ENCODE data around the gene CYP1B1. TPM values are rescaled to one million over a fixed set of nuclear protein-coding genes. Genes with fewer than 3 reads are reported as not detected.
"Not testable (repeated sequence)": the region's sequence is repeated elsewhere in the genome, so short reads cannot be mapped to it uniquely, and the experiment has no call there.

The CYP1B1 gene
- total and polyA plus RNA-seq, 7 experiments from 2014 or later = 0.05 to 24.9 (median 6.6) TPM; not detected in 1

- CTCF ChIA-PET = no interaction called here
- Mint-ChIP-seq H3K27ac (no peak overlapping the region), H3K4me3 (no peak overlapping the region), H3K9me3 (peaks cover 0 to 1% (median 0%) of the 10 kb centered on the region in 11 donors), H3K27me3 (peaks cover 13 to 37% (median 18%) of the 10 kb centered on the region in 5 donors), H3K36me3 (peaks cover 0 to 8% (median 0%) of the 10 kb centered on the region in 5 donors), H3K4me1 (peaks cover 0 to 6% (median 0%) of the 10 kb centered on the region in 7 donors)
- Histone ChIP-seq H3K27me3 (ENCODE audit: control insufficient read depth in 2 of 2, insufficient read depth in 2 of 2, low read length in 2 of 2) (peaks cover 0 to 4% of the 10 kb centered on the region in 2 donors), H3K4me3 (ENCODE audit: low read length) (no peak overlapping the region), H3K27ac (ENCODE audit: low read depth, low read length) (no peak overlapping the region), H3K36me3 (ENCODE audit: control insufficient read depth in 2 of 3, insufficient read depth in 3 of 3, low read length in 3 of 3) (no peaks in the 10 kb centered on the region), H3K4me1 (ENCODE audit: control insufficient read depth in 2 of 2, insufficient read depth in 2 of 2, low read length in 2 of 2) (no peaks in the 10 kb centered on the region), H3K9me3 (ENCODE audit: control insufficient read depth in 2 of 3, low read length in 3 of 3) (no peaks in the 10 kb centered on the region)
- intact Hi-C loops (cut with micrococcal nuclease) = no loop called here
- no peak for ATAC-seq
- DNase-seq = no peak
- POLR2A ChIA-PET = no interaction called here
These were observed 46.4 kb downstream of the CYP1B1 start for GRCh38 chr2:38029512-38029911.

- Histone ChIP-seq H3K4me1 (ENCODE audit: control insufficient read depth in 2 of 2, insufficient read depth in 2 of 2, low read length in 2 of 2) (no peaks in the 10 kb centered on the region), H3K4me3 (ENCODE audit: low read length) (no peak overlapping the region), H3K9me3 (ENCODE audit: control insufficient read depth in 2 of 3, low read length in 3 of 3) (no peaks in the 10 kb centered on the region), H3K27me3 (ENCODE audit: control insufficient read depth in 2 of 2, insufficient read depth in 2 of 2, low read length in 2 of 2) (peaks cover 0 to 3% of the 10 kb centered on the region in 2 donors), H3K36me3 (ENCODE audit: control insufficient read depth in 2 of 3, insufficient read depth in 3 of 3, low read length in 3 of 3) (no peaks in the 10 kb centered on the region), H3K27ac (ENCODE audit: low read depth, low read length) (no peak overlapping the region)
- ChIA-PET CTCF (no interaction called here), POLR2A (no interaction called here)
- Mint-ChIP-seq H3K9me3 (peaks cover 0 to 1% (median 0%) of the 10 kb centered on the region in 11 donors), H3K4me1 (peaks cover 0 to 6% (median 0%) of the 10 kb centered on the region in 7 donors), H3K27ac (no peak overlapping the region), H3K4me3 (no peak overlapping the region), H3K36me3 (peaks cover 0 to 8% (median 0%) of the 10 kb centered on the region in 5 donors), H3K27me3 (peaks cover 9 to 37% (median 15%) of the 10 kb centered on the region in 5 donors)
- ATAC-seq (no peak), DNase-seq (no peak)
- intact Hi-C loops (cut with micrococcal nuclease) = no loop called here
These were observed 47.1 kb downstream of the CYP1B1 start for GRCh38 chr2:38028829-38029228.

- Histone ChIP-seq H3K27me3 (ENCODE audit: control insufficient read depth in 2 of 2, insufficient read depth in 2 of 2, low read length in 2 of 2) (no peaks in the 10 kb centered on the region), H3K4me1 (ENCODE audit: control insufficient read depth in 2 of 2, insufficient read depth in 2 of 2, low read length in 2 of 2) (no peaks in the 10 kb centered on the region), H3K27ac (ENCODE audit: low read depth, low read length) (no peak overlapping the region), H3K36me3 (ENCODE audit: control insufficient read depth in 2 of 3, insufficient read depth in 3 of 3, low read length in 3 of 3) (no peaks in the 10 kb centered on the region), H3K9me3 (ENCODE audit: control insufficient read depth in 2 of 3, low read length in 3 of 3) (no peaks in the 10 kb centered on the region), H3K4me3 (ENCODE audit: low read length) (no peak overlapping the region)
- Mint-ChIP-seq H3K4me1 (peaks cover 0 to 5% (median 0%) of the 10 kb centered on the region in 7 donors), H3K27me3 (peaks cover 5 to 38% (median 8%) of the 10 kb centered on the region in 5 donors), H3K36me3 (peaks cover 0 to 4% (median 0%) of the 10 kb centered on the region in 5 donors), H3K4me3 (no peak overlapping the region), H3K27ac (no peak overlapping the region), H3K9me3 (peaks cover 0 to 1% (median 0%) of the 10 kb centered on the region in 11 donors)
- ChIA-PET CTCF (interaction anchor here (0.5 to 0.6 kb wide), 2 partner anchors 15 to 192 kb away, joined by 3 read pairs; no protein-coding TSS in a partner anchor), POLR2A (no interaction called here)
- ATAC-seq (no peak), DNase-seq (no peak)
- intact Hi-C loops (cut with micrococcal nuclease) = no loop called here
These were observed 49.1 kb downstream of the CYP1B1 start for GRCh38 chr2:38026846-38027245.

- Histone ChIP-seq H3K4me3 (ENCODE audit: low read length) (no peak overlapping the region), H3K4me1 (ENCODE audit: control insufficient read depth in 2 of 2, insufficient read depth in 2 of 2, low read length in 2 of 2) (no peaks in the 10 kb centered on the region), H3K27me3 (ENCODE audit: control insufficient read depth in 2 of 2, insufficient read depth in 2 of 2, low read length in 2 of 2) (no peaks in the 10 kb centered on the region), H3K9me3 (ENCODE audit: control insufficient read depth in 2 of 3, low read length in 3 of 3) (no peaks in the 10 kb centered on the region), H3K36me3 (ENCODE audit: control insufficient read depth in 2 of 3, insufficient read depth in 3 of 3, low read length in 3 of 3) (no peaks in the 10 kb centered on the region), H3K27ac (ENCODE audit: low read depth, low read length) (no peak overlapping the region)
- CTCF ChIA-PET = no interaction called here
- ATAC-seq (no peak), DNase-seq (no peak)
- Mint-ChIP-seq H3K36me3 (peaks cover 0 to 13% (median 5%) of the 10 kb centered on the region in 5 donors), H3K4me1 (no peaks in the 10 kb centered on the region), H3K27me3 (peaks cover 0 to 24% (median 0%) of the 10 kb centered on the region in 5 donors), H3K4me3 (no peak overlapping the region), H3K27ac (no peak overlapping the region), H3K9me3 (peaks cover 0 to 2% (median 0%) of the 10 kb centered on the region in 11 donors)
- POLR2A ChIA-PET = no interaction called here
- intact Hi-C loops (cut with micrococcal nuclease) = no loop called here
These were observed 54.4 kb downstream of the CYP1B1 start for GRCh38 chr2:38021589-38021988.

GRCh38 chr2:38020359-38021069 is 55.4 kb downstream of the CYP1B1 start:
- ATAC-seq; H3K27ac ChIP-seq (ENCODE audit: low read depth, low read length); DNase-seq; H3K4me3 ChIP-seq (ENCODE audit: low read length); H3K9me3 Mint-ChIP-seq; POLR2A ChIA-PET; H3K4me3 Mint-ChIP-seq; H3K4me1 ChIP-seq (ENCODE audit: control insufficient read depth in 2 of 2, insufficient read depth in 2 of 2, low read length in 2 of 2); H3K4me1 Mint-ChIP-seq; H3K27me3 ChIP-seq (ENCODE audit: control insufficient read depth in 2 of 2, insufficient read depth in 2 of 2, low read length in 2 of 2); H3K36me3 ChIP-seq (ENCODE audit: control insufficient read depth in 2 of 3, insufficient read depth in 3 of 3, low read length in 3 of 3); CTCF ChIA-PET; H3K27ac Mint-ChIP-seq; H3K9me3 ChIP-seq (ENCODE audit: control insufficient read depth in 2 of 3, low read length in 3 of 3); intact Hi-C loops (cut with micrococcal nuclease): not testable (repeated sequence)
- Mint-ChIP-seq H3K27me3 (peaks cover 0 to 19% (median 0%) of the 10 kb centered on the region in 5 donors), H3K36me3 (peaks cover 0 to 14% (median 5%) of the 10 kb centered on the region in 5 donors)

- H3K27ac ChIP-seq (ENCODE audit: low read depth, low read length) = no peak overlapping the region
- H3K4me3 Mint-ChIP-seq = no peak overlapping the region
- no peak overlapping the region for H3K4me3 ChIP-seq (ENCODE audit: low read length)
- intact Hi-C loops (cut with micrococcal nuclease) = no loop called here
- POLR2A ChIA-PET = no interaction called here
- peaks cover 0 to 1% (median 0%) of the 10 kb centered on the region in 11 donors for H3K9me3 Mint-ChIP-seq
- no peak for ATAC-seq
- H3K27me3 ChIP-seq (ENCODE audit: control insufficient read depth in 2 of 2, insufficient read depth in 2 of 2, low read length in 2 of 2) = no peaks in the 10 kb centered on the region
- no peak overlapping the region for H3K27ac Mint-ChIP-seq
- H3K36me3 ChIP-seq (ENCODE audit: control insufficient read depth in 2 of 3, insufficient read depth in 3 of 3, low read length in 3 of 3) = no peaks in the 10 kb centered on the region
- CTCF ChIA-PET = no interaction called here
- H3K4me1 Mint-ChIP-seq = no peaks in the 10 kb centered on the region
- DNase-seq = no peak
- H3K36me3 Mint-ChIP-seq = peaks cover 0 to 18% (median 5%) of the 10 kb centered on the region in 5 donors
- peaks cover 0 to 3% (median 0%) of the 10 kb centered on the region in 5 donors for H3K27me3 Mint-ChIP-seq
- H3K9me3 ChIP-seq (ENCODE audit: control insufficient read depth in 2 of 3, low read length in 3 of 3) = no peaks in the 10 kb centered on the region
- H3K4me1 ChIP-seq (ENCODE audit: control insufficient read depth in 2 of 2, insufficient read depth in 2 of 2, low read length in 2 of 2) = no peaks in the 10 kb centered on the region
These were observed 58.1 kb downstream of the CYP1B1 start for GRCh38 chr2:38017836-38018235.
